Measurements from ENCODE around the gene GDPD3.

Gene GDPD3

DNA sequence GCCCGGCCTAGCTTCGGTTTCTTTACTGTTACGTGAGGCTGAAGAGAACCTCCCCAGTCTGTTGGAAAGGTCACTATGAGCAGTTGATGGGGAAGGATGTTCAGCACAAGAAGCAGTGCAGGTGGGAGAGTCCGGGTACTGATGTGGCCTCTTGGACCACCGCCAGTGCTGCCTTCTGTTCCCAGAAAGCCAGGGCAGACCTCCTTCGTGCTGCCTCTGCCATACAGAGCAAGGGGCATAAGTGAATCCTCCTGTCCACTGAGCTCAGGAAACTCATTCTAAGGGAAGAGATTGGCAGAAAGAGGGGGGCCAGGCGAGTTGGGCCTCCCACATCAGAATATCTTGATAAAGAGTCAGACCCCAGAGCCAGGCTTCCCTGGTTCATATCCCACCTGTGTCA, 33.9 kb downstream of the GDPD3 start:
- H3K27ac Mint-ChIP-seq, result no peak overlapping the region
- H3K27me3 Mint-ChIP-seq, result no peaks in the 10 kb centered on the region
- H3K9me3 Mint-ChIP-seq, result no peaks in the 10 kb centered on the region
- no peak overlapping the region for H3K4me3 Mint-ChIP-seq
- peaks cover 16% of the 10 kb centered on the region for H3K36me3 Mint-ChIP-seq
- peaks cover 38% of the 10 kb centered on the region for H3K4me1 Mint-ChIP-seq

DNA sequence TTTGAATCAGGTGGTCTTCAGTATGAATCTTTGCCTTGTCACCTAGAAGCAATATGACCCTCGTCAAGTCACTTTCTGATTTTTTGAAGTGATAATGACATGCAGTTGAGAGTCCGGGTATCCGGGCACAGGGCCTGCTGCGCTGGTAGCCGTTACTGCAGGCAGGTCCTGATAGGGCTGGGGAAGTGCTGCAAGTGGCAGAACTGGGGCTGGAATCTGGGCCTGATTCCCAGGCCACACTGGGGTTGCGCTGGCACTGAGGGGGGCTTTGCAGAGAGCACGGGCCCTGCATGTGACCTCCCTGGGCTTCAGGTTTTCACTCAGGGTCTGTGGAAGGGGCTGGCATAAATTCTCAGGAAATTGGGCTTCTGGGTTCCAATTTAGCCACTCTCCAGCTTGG, 34.6 kb downstream of the GDPD3 start:
- no peaks in the 10 kb centered on the region for H3K27me3 Mint-ChIP-seq
- H3K36me3 Mint-ChIP-seq, result peaks cover 16% of the 10 kb centered on the region
- H3K27ac Mint-ChIP-seq, result no peak overlapping the region
- H3K9me3 Mint-ChIP-seq, result no peaks in the 10 kb centered on the region
- peaks cover 38% of the 10 kb centered on the region for H3K4me1 Mint-ChIP-seq
- no peak overlapping the region for H3K4me3 Mint-ChIP-seq

DNA sequence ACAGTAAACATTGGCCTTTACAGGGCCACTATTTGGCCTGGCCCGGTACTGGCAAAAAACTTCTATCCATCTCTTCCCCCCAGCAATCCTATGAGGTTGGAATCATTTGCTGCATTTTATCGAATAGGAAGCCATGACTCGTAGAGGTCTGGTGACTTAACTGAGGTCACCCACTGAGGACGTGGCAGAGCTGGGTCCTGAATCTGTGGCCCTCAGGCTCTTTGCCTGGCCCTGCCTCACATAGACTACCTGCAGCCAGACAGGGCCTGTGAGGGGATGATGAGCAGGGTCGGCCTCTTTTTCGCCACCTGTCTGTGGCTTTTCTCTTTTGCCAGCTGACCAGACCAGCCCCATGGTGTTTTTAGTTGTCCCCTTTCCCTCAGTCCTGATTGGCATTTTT, 35.7 kb downstream of the GDPD3 start:
- peaks cover 38% of the 10 kb centered on the region for H3K4me1 Mint-ChIP-seq
- H3K9me3 Mint-ChIP-seq, result no peaks in the 10 kb centered on the region
- H3K27me3 Mint-ChIP-seq, result no peaks in the 10 kb centered on the region
- H3K36me3 Mint-ChIP-seq, result peaks cover 12% of the 10 kb centered on the region
- no peak overlapping the region for H3K27ac Mint-ChIP-seq
- H3K4me3 Mint-ChIP-seq, result peak overlapping the region; percentile 96

DNA sequence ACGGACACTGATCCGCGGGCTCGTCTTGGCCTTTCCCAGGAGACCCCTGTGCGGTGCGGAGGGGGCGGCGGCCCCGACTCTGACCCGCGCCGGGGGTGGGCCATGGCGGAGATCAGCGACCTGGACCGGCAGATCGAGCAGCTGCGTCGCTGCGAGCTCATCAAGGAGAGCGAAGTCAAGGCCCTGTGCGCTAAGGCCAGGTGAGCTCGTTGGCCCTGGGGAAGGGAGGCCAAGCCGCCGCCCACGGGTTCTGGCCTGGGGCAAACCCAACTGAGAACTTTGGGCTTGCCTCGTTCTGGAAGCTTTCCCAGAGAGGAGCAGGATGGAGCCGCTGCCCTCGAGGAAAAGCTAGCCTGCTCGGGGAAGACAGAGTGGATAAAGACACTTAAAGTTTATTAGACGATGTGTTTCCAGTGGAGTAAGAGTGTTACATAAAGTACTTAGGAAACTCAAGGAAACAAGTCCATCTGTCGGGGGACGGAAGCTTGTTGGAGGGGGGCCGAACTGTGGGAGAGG, 37.0 kb downstream of the GDPD3 start:
- peak overlapping the region; percentile 96 for H3K4me3 Mint-ChIP-seq
- peaks cover 38% of the 10 kb centered on the region for H3K4me1 Mint-ChIP-seq
- H3K27ac Mint-ChIP-seq, result peak overlapping the region; percentile 87
- peaks cover 10% of the 10 kb centered on the region for H3K36me3 Mint-ChIP-seq
- no peaks in the 10 kb centered on the region for H3K27me3 Mint-ChIP-seq
- H3K9me3 Mint-ChIP-seq, result no peaks in the 10 kb centered on the region

DNA sequence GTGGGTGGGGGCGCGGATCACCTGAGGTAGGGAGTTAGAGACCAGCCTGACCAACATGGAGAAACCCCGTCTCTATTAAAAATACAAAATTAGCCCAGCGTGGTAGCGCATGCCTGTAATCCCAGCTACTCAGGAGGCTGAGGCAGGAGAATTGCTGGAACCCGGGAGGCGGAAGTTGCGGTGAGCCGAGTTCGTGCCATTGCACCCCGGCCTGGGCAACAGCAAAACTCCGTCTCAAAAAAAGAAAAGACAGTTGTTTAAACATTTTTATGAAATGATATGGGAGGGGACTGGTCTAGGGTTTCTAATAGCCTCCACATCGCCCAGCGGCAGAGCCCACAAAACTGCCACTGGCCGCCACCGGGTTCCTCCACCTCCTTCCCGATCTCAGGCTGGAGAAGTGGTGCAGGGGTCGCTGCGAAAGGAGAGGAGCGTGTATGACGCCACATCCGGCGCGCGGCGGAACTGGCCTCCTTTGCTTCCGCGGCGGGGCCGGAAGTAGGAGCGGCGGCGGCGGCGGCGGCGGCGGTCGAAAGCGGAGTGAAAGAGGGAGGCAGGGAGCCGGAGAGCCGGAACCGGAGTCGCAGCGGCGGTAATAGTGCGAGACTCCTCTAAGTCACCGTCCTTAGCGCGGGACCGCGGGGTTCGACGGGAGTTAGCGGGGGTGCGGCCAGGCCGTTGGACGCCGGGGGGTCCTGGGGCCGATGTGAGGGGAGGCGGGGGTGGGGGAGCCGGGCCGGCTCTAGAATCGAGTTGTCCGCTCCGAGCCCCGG, 37.6 kb downstream of the GDPD3 start, which contains the start of gene PPP4C:
Gene PPP4C (plus strand): TSS at position 492 of the 773 bp plus-strand sequence. CDS start 384 bp downstream, outside the sequence.
- no peaks in the 10 kb centered on the region for H3K9me3 Mint-ChIP-seq
- H3K36me3 Mint-ChIP-seq, result peaks cover 10% of the 10 kb centered on the region
- H3K4me1 Mint-ChIP-seq, result peaks cover 38% of the 10 kb centered on the region
- H3K27me3 Mint-ChIP-seq, result no peaks in the 10 kb centered on the region
- H3K27ac Mint-ChIP-seq, result peak within 1 kb of the TSS; percentile 98
- H3K4me3 Mint-ChIP-seq, result peak within 1 kb of the TSS; percentile 96

DNA sequence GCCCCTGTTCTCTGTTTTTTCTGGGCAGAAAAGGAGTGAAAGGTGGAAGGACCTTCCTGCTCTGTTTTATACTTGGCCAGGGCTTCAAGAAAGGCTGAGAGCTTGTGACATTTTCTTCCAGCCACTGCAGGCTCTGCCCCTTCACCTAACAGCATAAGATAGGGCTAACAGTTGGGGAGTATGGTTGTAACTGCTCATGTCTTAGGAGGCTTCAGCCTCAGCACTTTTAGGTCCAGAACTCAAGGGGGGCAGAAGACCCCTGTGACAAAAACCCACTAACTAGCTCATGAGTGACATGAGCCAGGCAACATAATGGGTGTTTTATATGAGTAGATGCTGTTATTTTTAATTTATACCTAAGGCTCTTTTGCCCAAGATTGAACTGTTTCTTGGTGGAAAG, 42.8 kb downstream of the GDPD3 start:
- Mint-ChIP-seq H3K9me3 (no peaks in the 10 kb centered on the region), H3K4me1 (peaks cover 33% of the 10 kb centered on the region), H3K27me3 (no peaks in the 10 kb centered on the region), H3K4me3 (no peak overlapping the region), H3K27ac (peak overlapping the region; percentile 23), H3K36me3 (peaks cover 12% of the 10 kb centered on the region)

DNA sequence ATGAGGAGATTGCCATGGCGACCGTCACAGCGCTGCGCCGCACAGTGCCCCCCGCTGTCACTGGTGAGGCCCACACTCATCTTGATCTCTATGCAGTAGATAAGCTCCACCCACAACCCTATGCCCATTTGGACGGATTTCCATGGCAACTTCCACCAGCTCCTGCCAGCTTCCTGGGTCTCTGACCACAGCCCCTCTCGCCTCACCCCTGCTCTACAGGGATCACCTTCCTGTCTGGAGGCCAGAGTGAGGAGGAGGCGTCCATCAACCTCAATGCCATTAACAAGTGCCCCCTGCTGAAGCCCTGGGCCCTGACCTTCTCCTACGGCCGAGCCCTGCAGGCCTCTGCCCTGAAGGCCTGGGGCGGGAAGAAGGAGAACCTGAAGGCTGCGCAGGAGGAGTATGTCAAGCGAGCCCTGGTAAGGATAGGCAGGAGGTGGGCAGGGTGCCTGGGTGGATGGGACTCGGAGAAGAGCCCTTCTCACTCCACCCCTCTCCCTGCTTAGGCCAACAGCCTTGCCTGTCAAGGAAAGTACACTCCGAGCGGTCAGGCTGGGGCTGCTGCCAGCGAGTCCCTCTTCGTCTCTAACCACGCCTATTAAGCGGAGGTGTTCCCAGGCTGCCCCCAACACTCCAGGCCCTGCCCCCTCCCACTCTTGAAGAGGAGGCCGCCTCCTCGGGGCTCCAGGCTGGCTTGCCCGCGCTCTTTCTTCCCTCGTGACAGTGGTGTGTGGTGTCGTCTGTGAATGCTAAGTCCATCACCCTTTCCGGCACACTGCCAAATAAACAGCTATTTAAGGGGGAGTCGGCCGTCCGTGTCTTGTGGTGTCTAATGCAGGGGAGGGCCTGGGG, 43.5 kb downstream of the GDPD3 start:
- peaks cover 12% of the 10 kb centered on the region for H3K36me3 Mint-ChIP-seq
- H3K9me3 Mint-ChIP-seq, result no peaks in the 10 kb centered on the region
- H3K4me3 Mint-ChIP-seq, result no peak overlapping the region
- H3K4me1 Mint-ChIP-seq, result peaks cover 30% of the 10 kb centered on the region
- H3K27ac Mint-ChIP-seq, result peak overlapping the region; percentile 23
- no peaks in the 10 kb centered on the region for H3K27me3 Mint-ChIP-seq

DNA sequence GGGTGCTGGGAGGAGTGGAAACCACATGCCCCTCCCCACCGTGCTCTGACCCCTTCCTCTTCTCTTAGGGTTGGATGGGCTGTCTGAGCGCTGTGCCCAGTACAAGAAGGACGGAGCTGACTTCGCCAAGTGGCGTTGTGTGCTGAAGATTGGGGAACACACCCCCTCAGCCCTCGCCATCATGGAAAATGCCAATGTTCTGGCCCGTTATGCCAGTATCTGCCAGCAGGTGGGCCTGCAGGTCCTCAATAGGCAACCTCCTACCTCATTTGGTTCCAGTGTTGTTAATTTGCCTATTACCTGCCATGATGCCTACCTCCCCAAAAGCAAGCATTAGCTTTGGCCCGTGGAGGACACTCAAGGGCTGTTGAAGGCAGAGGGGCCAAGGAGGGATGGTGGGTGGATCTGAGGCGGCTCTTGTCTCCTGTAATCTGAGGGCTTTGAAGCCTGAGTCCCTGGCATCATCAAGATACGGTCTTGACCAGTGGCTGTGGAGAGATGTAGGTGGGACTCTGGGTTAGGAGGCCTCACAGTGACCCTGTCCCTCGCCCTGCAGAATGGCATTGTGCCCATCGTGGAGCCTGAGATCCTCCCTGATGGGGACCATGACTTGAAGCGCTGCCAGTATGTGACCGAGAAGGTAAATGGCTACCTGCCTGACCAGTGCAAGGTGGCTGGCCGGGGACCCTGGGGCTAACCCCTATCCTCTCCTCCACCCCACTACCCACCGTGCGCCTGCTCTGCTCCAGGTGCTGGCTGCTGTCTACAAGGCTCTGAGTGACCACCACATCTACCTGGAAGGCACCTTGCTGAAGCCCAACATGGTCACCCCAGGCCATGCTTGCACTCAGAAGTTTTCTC, 44.4 kb downstream of the GDPD3 start:
- Mint-ChIP-seq H3K4me3 (peak overlapping the region; percentile 74), H3K27ac (peak overlapping the region; percentile 87), H3K36me3 (peaks cover 12% of the 10 kb centered on the region), H3K9me3 (no peaks in the 10 kb centered on the region), H3K4me1 (peaks cover 29% of the 10 kb centered on the region), H3K27me3 (no peaks in the 10 kb centered on the region)

DNA sequence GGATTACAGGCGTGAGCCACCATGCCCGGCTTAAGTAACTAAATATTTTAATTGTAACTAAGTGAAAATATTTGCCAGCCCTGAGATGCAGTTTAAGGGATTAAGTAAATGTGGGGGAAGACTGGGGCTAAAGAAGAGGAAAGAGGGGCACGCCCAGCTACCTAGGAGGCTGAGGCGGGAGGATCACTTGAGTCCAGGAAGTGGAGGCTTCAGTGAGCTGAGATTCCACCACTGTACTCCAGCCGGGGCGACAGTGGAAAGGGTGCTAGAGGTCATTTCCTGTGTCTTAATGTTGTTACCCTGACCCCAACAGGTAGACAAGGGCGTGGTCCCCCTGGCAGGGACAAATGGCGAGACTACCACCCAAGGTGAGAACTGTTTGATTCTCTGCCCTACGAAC, 45.0 kb downstream of the GDPD3 start:
- H3K27ac Mint-ChIP-seq, result peak overlapping the region; percentile 87
- no peaks in the 10 kb centered on the region for H3K27me3 Mint-ChIP-seq
- H3K36me3 Mint-ChIP-seq, result peaks cover 12% of the 10 kb centered on the region
- H3K9me3 Mint-ChIP-seq, result no peaks in the 10 kb centered on the region
- peak overlapping the region; percentile 74 for H3K4me3 Mint-ChIP-seq
- H3K4me1 Mint-ChIP-seq, result peaks cover 34% of the 10 kb centered on the region

DNA sequence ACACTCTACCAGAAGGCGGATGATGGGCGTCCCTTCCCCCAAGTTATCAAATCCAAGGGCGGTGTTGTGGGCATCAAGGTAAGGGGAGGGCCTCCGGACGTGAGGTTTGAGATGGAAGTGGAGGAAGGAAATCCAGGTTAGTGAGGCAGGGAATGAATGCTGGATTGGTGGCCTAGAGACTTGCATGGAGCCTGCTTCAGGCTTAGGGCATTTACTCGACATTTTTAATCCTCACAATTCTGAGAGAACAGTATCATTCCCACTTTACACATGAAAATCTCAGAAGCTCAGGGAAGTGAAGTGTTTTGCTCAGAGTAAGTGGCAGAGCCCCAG, 45.8 kb downstream of the GDPD3 start:
- Mint-ChIP-seq H3K36me3 (peaks cover 12% of the 10 kb centered on the region), H3K27ac (peak overlapping the region; percentile 68), H3K4me3 (peak overlapping the region; percentile 100), H3K27me3 (no peaks in the 10 kb centered on the region), H3K9me3 (no peaks in the 10 kb centered on the region), H3K4me1 (peaks cover 34% of the 10 kb centered on the region)

DNA sequence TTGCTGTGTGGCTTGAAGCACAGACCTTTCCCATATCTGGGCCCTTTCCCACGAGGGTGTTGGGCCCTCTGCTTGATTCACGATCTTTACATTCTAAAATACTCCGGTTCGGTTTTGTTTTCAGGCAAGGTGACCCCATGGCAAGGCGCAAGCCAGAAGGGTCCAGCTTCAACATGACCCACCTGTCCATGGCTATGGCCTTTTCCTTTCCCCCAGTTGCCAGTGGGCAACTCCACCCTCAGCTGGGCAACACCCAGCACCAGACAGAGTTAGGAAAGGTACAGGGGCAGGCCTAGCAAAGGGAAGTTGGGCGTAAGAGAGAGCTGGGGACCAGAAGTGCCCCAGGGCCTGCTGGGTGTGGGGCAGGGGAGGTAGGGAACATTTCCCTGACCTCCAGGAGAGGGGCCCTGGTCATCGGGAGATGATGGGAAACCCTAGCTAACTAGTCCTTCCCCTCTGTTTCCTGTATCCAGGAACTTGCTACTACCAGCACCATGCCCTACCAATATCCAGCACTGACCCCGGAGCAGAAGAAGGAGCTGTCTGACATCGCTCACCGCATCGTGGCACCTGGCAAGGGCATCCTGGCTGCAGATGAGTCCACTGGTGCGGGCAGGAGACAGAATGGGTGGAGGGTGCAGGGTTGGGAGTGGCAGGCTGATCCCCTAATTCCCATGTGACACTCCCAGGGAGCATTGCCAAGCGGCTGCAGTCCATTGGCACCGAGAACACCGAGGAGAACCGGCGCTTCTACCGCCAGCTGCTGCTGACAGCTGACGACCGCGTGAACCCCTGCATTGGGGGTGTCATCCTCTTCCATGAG, 46.4 kb downstream of the GDPD3 start:
- no peaks in the 10 kb centered on the region for H3K9me3 Mint-ChIP-seq
- H3K4me1 Mint-ChIP-seq, result peaks cover 34% of the 10 kb centered on the region
- H3K36me3 Mint-ChIP-seq, result peaks cover 10% of the 10 kb centered on the region
- H3K4me3 Mint-ChIP-seq, result peak overlapping the region; percentile 100
- peak overlapping the region; percentile 94 for H3K27ac Mint-ChIP-seq
- H3K27me3 Mint-ChIP-seq, result no peaks in the 10 kb centered on the region

DNA sequence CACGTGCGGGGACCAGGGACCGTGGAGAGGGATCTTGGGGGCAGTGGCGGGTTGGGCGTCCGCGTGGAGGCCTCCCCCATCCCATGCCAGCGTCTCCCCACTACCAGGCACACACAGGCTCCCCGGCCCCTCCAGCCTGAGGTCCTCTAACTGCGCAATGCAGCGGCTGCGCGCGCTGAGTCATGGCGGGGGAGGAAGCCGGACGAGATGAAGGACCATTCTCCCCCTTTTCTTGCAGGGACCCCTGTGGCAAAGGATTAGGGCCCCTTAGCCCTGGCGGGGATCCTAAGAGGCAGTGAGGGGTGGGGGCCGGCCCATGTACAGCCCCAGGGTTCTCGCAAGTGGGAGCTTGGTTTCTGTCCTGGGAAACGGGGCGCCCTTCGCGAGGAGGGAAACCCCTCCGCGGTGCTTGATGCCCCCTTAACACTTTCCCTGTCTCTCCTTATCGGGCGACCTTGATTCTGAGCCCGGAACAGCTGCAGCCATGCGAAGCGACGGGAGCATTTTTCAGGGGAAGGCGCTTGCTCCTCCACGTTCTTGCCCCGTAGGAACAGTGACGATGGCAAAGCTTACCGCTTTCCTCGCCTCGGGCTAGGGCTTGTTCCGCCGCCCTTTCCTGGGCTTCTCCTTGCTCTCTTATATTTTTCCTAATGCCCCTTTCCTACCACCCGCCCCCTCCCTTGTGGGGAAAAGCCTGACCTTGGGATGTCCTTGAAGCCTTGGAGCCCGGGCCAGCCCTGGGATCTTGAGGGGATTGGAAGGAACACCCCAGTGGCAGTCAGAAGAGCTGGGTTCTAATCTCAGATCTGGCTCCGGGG, 47.2 kb downstream of the GDPD3 start:
- Mint-ChIP-seq H3K4me1 (peaks cover 34% of the 10 kb centered on the region), H3K27me3 (no peaks in the 10 kb centered on the region), H3K27ac (peak overlapping the region; percentile 94), H3K9me3 (no peaks in the 10 kb centered on the region), H3K4me3 (peak overlapping the region; percentile 100), H3K36me3 (peaks cover 10% of the 10 kb centered on the region)

DNA sequence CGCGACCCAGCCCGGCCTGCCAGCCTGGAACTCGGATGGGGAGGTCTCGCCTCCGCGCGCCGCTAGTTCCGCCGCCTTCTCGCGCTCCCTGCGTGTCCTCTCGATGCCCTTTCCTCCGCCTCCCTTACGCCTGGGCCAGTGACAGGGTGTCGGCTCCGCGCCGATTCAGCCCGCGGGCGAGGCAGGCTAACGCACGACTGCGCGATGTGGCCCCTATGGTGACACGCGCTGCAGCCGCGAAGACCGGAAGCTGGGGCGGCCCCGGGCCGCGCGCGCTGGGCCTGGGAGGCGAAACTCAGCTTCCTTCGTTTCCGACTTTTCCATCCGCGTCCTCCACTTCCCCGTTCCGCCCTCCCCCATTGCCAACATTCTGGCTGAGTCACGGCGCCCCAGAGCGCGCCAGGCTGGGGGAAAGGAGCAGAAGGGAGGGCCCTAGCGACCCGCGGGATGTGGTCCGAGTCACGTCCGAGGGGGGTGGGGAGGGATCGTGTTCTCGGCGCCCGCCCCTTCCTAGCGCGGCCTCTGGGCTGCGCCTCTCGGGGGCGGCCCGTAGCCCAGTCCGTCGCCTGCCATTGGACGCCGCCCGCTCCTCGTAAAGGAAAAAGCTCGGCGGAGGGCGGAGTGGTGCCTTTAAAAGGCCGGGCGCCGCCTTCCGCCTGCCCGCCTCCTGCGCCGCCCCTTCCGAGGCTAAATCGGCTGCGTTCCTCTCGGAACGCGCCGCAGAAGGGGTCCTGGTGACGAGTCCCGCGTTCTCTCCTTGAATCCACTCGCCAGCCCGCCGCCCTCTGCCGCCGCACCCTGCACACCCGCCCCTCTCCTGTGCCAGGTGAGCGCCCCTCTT, 48.0 kb downstream of the GDPD3 start, which contains the start of gene ALDOA:
Gene ALDOA (plus strand): TSS at position 659 of the 841 bp plus-strand sequence. CDS start 1,138 bp downstream, outside the sequence.
- H3K27ac Mint-ChIP-seq, result peak within 1 kb of the TSS; percentile 97
- peak within 1 kb of the TSS; percentile 100 for H3K4me3 Mint-ChIP-seq
- H3K4me1 Mint-ChIP-seq, result peaks cover 34% of the 10 kb centered on the region
- H3K27me3 Mint-ChIP-seq, result no peaks in the 10 kb centered on the region
- H3K36me3 Mint-ChIP-seq, result peaks cover 10% of the 10 kb centered on the region
- no peaks in the 10 kb centered on the region for H3K9me3 Mint-ChIP-seq
